Ishikawa (cell line): Measurements from ENCODE around the gene MED15.

ENCODE experiments used
- CEBPB ChIP-seq: IDR thresholded peaks from 2 replicates; pipeline ENCODE4 v1.6.1; 2012
- CREB1 ChIP-seq: IDR thresholded peaks from 2 replicates; pipeline ENCODE4 v1.6.1; 2012; ENCODE audit warnings: low read depth
- EP300 ChIP-seq: IDR thresholded peaks from 2 replicates; pipeline ENCODE4 v1.6.1; 2012; ENCODE audit warnings: borderline replicate concordance
- FOXM1 ChIP-seq: IDR thresholded peaks from 2 replicates; pipeline ENCODE4 v1.6.1; 2012; ENCODE audit warnings: low read depth, borderline replicate concordance
- RAD21 ChIP-seq: IDR thresholded peaks from 2 replicates; pipeline ENCODE4 v1.6.1; 2012; ENCODE audit warnings: low read depth
- YY1 ChIP-seq: IDR thresholded peaks from 2 replicates; pipeline ENCODE4 v1.6.1; 2012; ENCODE audit warnings: low read depth
- TF ChIP-seq, protein P1 (sequence below): IDR thresholded peaks from 2 replicates; pipeline ENCODE4 v1.6.1; 2012
- TF ChIP-seq, protein P2 (sequence below): IDR thresholded peaks from 2 replicates; pipeline ENCODE4 v1.6.1; 2012; ENCODE audit warnings: low read depth, mild to moderate bottlenecking
- TF ChIP-seq, protein P3 (sequence below): IDR thresholded peaks from 2 replicates; pipeline ENCODE4 v1.6.1; 2012

DNA sequence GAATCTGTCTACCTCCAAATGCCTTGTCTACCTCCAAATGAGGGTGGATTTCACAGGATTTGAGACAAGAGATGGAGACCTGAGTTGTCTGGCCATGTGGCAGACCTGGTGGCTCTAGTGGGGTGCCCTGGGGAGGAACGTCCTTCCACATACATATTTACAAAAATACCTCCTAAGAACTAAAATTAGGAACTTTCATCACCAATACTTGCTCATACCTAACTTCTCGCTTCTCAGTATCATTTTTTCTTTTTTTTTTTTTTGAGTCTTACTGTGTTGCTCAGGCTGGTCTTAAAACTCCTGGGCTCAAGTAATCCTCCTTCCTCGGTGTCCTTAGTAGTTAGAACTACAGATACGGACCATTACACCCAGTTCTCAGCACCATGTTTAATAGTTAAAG is 117.9 kb downstream of the MED15 start:
- TF ChIP-seq FOXM1 (no peak), CREB1 (no peak), YY1 (no peak), RAD21 (no peak), CEBPB (no peak), EP300 (no peak)
- TF ChIP-seq, protein P1, sequence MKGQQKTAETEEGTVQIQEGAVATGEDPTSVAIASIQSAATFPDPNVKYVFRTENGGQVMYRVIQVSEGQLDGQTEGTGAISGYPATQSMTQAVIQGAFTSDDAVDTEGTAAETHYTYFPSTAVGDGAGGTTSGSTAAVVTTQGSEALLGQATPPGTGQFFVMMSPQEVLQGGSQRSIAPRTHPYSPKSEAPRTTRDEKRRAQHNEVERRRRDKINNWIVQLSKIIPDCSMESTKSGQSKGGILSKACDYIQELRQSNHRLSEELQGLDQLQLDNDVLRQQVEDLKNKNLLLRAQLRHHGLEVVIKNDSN = no peak
- TF ChIP-seq, protein P2, sequence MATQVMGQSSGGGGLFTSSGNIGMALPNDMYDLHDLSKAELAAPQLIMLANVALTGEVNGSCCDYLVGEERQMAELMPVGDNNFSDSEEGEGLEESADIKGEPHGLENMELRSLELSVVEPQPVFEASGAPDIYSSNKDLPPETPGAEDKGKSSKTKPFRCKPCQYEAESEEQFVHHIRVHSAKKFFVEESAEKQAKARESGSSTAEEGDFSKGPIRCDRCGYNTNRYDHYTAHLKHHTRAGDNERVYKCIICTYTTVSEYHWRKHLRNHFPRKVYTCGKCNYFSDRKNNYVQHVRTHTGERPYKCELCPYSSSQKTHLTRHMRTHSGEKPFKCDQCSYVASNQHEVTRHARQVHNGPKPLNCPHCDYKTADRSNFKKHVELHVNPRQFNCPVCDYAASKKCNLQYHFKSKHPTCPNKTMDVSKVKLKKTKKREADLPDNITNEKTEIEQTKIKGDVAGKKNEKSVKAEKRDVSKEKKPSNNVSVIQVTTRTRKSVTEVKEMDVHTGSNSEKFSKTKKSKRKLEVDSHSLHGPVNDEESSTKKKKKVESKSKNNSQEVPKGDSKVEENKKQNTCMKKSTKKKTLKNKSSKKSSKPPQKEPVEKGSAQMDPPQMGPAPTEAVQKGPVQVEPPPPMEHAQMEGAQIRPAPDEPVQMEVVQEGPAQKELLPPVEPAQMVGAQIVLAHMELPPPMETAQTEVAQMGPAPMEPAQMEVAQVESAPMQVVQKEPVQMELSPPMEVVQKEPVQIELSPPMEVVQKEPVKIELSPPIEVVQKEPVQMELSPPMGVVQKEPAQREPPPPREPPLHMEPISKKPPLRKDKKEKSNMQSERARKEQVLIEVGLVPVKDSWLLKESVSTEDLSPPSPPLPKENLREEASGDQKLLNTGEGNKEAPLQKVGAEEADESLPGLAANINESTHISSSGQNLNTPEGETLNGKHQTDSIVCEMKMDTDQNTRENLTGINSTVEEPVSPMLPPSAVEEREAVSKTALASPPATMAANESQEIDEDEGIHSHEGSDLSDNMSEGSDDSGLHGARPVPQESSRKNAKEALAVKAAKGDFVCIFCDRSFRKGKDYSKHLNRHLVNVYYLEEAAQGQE = no peak
- TF ChIP-seq, protein P3, sequence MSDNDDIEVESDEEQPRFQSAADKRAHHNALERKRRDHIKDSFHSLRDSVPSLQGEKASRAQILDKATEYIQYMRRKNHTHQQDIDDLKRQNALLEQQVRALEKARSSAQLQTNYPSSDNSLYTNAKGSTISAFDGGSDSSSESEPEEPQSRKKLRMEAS = no peak
